NCI-H146 treated with DMSO at 0.1 percent for 48 hours (cell line): ENCODE measurements around the gene ATP9A.
"Not testable (repeated sequence)": the region's sequence is repeated elsewhere in the genome, so short reads cannot be mapped to it uniquely, and the experiment has no call there.

ENCODE experiments used
- DNase-seq: peaks from one replicate; lab custom pipeline; 2025; ENCODE audit not compliant: unreplicated experiment; lab: John Stamatoyannopoulos, UW

The ATP9A gene, protein sequence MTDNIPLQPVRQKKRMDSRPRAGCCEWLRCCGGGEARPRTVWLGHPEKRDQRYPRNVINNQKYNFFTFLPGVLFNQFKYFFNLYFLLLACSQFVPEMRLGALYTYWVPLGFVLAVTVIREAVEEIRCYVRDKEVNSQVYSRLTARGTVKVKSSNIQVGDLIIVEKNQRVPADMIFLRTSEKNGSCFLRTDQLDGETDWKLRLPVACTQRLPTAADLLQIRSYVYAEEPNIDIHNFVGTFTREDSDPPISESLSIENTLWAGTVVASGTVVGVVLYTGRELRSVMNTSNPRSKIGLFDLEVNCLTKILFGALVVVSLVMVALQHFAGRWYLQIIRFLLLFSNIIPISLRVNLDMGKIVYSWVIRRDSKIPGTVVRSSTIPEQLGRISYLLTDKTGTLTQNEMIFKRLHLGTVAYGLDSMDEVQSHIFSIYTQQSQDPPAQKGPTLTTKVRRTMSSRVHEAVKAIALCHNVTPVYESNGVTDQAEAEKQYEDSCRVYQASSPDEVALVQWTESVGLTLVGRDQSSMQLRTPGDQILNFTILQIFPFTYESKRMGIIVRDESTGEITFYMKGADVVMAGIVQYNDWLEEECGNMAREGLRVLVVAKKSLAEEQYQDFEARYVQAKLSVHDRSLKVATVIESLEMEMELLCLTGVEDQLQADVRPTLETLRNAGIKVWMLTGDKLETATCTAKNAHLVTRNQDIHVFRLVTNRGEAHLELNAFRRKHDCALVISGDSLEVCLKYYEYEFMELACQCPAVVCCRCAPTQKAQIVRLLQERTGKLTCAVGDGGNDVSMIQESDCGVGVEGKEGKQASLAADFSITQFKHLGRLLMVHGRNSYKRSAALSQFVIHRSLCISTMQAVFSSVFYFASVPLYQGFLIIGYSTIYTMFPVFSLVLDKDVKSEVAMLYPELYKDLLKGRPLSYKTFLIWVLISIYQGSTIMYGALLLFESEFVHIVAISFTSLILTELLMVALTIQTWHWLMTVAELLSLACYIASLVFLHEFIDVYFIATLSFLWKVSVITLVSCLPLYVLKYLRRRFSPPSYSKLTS

DNA sequence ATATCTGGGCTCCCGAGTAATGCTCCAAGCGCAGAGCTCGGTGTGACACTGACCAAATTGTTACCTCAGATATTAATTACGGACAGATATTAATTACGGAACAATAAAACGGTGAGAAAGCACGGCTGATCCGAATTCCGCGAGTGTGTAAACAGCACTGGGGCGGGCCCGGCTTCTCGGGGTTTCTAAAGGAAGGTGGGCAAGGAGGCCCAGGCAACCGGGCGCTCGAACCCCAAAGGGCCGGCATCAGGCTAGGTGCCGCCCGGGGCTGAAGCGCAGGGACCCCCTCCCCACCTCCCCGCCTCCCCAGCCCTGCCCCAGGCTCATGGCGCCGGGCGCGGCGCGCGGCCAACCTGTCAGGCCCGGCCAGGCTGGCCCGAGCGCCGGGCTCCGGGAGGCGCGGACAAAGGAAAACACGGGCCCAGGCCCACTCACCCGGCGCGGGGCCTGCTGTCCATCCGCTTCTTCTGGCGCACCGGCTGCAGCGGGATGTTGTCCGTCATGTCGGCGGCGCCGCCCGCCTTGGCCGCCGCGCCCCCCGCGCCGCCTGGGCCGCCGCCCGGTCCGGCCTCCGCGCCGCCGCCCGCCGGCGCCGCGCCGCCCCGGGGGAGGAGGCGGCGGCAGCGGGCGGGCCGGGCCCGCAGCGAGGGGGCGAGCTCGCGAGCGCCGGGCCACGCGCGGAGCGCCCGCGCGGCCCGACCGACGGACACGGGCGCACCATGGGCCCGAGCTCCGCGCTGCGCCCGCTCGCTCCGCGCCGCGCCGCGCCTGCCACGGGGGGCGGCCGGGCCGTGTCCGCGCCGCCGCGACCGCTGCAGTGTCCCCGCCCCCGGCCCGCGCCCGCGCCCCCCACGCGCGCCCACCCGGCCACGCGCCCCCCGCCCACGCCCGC, at the start of gene ATP9A:
ATP9A (minus strand) TSS at position 524 of the 892 bp plus-strand sequence; CDS start at position 503, 21 bp downstream.
- DNase-seq, result no peak

- not testable (repeated sequence) for DNase-seq
Observed at GRCh38 chr20:51816856-51817255, 48.7 kb upstream of the ATP9A start.

DNA sequence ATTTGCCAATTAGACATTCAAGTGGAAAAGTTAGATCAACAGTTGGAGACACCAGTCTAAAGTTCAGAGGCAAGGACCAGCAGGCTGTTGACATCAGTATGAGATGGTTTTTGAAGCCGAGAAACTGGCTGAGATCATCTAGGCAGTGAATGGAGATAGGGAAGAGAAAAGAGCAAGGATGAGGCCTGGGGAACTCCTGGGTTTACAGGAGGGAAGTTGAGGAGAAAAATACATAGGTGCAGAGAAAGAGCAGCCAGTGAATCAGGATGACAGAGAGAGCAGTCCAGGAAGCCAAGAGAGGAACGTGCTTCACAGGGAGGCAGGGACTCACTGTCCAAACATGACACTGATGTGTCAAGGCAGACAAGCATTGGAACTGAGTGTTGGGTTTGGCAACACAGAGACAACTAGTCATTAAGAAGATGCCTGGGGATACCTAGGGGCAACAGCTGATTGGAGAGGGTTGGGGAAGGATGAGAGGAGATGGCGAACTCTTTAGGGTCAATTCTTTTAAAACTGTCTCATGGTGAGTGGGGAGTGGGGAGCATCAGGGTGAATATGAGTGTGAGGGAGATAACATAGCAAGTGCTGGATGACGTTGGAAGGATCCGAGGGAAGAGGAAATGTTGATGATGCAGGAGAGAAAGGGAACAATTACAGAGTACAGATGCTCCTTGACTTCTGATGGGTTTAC, 47.3 kb upstream of the ATP9A start:
- no peak for DNase-seq

DNA sequence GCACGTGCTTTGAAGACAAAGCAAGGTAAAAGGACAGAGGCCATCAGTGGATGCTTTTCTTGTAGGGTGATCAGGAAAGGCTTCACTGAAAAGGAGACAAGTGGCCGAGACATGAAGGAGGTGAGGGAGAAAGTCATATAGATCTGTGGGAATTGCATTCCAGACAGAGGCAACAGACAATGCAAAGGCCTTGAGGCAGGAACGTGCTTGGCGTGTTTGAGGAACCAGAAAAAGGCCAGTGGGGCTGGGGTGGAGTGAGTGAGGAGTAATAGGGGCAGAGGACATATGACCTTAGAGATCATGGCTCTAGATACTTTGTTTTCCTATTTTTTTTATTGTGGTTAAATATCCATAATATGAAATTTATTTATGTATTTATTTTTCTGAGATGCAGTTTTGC, 44.7 kb upstream of the ATP9A start:
- no peak for DNase-seq

DNA sequence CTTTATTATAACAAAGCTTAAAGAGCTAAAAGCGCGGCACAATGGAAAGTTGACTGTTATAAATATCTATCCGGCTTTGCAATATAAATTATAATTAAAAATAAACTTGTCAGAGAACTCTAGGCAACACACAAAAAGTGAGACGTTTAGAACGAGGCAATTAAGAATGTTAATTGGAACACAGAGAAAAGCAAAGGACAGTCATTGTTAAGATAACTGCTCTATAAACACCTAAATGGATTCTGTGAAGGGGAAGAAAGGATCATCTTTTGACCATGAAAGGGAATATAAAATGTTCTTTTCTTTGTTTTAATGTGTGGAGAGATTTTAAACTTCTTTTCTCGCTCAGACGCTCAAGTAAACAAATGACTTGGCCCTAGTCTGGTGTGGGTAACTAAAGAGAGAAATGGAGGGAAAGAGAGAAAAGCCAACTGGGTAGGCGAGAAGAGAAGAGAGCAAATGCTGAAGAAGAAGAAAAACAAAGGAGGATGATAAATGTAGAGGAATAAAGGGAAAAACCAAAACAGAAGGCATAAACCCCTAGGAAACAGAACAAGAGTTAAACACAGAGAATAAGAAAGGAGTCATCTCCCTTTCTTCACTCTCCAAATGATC, 43.4 kb upstream of the ATP9A start:
- DNase-seq, result peak; percentile 56

DNA sequence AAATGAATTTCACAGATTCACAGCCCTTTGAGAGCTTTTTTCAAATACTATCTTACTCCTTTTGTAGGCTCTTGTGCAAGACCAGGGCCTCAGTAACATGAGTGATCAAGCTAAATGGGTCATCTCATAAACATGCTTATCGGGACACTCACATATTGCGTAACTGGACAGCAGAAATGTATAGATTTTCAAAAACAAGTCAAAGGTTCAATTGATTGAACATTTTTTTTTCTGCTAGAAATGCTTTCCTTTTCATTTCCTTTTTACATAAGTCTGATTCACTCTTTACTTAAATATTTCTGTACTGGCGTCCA, 42.8 kb upstream of the ATP9A start:
- no peak for DNase-seq

- DNase-seq, result no peak
Observed at GRCh38 chr20:51810155-51811041, 42.2 kb upstream of the ATP9A start.

GRCh38 chr20:51807720-51808250, 39.6 kb upstream of the ATP9A start:
- no peak for DNase-seq

DNA sequence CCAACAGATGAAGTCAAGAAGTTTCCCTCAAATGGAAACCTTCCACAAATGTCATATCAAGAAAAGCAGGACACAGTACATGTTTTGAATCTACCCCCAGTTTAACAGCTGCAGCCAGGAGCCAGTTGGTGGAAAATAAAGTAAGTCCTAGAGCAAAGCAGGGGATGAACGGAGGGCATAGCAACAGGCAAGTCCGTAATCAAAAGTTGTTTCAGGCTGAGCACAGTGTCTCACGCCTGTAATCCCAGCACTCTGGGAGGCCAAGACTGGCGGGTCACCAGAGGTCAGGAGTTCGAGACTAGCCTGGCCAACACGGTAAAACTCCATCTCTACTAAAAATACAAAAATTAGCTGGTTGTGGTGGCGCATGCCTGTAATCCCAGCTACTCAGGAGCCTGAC, 36.6 kb upstream of the ATP9A start:
- no peak for DNase-seq

DNA sequence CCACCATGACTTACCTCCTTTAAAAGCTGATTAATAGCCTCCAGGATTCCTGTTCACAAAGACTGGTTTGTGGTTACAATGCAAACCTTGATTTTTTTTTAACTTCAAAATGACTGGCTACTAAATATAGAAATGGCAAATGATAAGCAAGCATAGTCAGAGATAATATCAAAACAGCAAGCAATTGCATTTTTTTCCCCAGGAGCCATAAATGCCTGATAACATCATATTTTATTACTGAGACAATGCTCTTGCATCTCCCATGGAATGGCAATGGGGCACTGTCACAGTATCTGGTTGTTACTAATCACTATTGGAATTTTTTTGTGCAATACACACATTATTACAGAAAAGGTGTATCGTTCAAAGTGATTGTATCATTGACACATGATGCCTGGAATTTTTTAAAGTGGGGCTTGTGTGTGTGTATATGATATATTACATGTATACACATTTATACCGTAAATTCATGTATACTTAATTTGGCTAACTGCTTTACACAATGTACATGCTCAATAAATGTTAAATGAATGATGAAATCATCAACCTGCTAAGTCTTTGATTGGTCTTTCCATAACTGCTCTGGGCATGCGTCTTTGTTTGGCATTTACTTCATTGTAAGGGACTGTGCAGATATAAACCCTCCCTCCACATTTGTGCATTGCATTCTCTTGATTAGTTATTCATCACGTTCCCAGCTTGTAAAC, 35.1 kb upstream of the ATP9A start:
- no peak for DNase-seq

DNA sequence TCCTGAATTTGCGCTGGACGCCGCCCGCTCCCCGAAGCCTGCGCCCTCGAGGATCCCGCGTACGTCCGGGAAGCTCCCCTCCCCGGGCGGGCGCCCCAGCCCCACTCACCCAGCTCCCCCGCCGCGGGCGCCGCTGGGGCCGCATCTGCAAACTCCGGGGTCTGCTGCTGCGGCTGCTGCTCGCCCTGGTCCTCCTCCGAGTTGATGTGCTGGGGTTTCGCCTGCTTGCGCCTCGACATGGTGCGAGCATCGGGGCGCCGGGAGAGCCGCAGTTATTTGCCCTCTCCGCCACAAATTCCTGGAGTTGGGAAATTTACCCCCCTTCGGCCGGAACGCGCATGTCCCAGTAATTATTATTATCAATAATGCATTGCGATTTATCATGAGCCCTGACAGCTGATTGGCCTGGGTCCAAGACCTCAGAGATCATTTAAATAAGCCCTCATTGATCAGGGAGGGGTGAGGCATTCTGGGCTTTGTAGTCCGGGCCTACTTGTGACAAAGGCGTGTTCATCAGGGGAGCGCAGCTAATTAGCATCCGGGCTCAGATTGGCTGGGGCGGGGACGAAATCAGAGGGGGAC, 34.1 kb upstream of the ATP9A start, which contains the start of gene SALL4:
SALL4 (minus strand) TSS at position 352 of the 582 bp plus-strand sequence; CDS start at position 239, 113 bp downstream.
- DNase-seq, result peak; percentile 64

DNA sequence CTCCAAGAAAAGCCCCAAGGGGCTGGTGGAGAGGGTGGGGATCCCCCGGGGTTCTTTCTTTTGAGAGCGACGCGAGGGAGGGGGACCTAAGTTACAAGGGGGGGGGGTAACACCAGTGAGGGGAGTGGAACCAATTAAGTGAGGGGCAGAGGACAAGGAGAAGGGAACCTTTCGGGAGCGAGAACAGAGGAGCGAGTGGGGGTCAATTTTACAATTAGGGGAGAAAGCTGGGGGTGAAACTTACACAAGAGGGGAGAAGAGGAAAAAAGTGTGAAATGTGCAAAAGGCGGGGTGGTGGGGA, 33.6 kb upstream of the ATP9A start:
- no peak for DNase-seq

- no peak for DNase-seq
Observed at GRCh38 chr20:51801122-51801822, 33.1 kb upstream of the ATP9A start.

- no peak for DNase-seq
Observed at GRCh38 chr20:51800872-51801121, 32.6 kb upstream of the ATP9A start.

DNA sequence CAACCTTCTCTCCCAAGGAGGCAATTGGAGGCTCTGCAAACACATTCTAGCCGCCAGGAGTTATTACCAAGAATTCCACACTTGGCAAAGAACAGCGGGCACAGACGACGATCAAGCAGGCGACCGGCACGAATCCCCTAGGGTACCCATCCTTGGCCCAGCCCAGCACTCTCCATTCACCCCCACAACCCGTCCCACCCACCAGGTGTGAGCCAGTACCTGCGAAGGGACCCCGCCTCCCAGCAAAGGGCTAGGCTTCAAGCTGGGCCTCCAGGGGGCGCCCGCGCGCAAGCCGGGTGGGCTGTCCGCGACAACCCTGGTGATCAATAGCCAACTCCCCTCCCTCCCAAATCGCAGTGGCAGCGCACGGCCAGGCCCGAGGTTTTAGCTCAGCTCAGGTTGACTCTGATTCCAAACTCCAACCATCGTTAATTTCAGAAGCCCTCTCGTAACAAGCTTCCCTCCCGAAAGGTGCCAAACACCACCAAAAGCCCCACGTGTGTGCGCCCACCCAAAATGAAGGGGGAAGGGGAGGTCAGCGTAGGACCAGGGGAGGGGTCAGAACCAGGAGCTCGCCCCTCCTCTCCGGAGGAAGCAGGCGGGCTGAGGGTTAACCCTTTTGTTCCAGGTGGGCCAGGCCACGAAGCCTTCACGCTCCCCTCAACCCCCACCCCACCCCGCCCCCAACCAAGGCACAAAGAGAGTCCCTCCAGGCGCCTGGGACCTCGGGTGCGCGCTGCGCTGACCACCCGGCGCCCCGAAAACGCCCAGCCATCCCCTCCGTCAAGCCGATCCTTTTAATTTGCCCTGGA, 32.1 kb upstream of the ATP9A start:
- peak; percentile 87 for DNase-seq

GRCh38 chr20:51799401-51799860, 31.2 kb upstream of the ATP9A start:
- DNase-seq, result peak; percentile 38
